HCT116 (cell line): Measurements from ENCODE around the gene WWOX. TPM values are rescaled to one million over a fixed set of nuclear protein-coding genes. Genes with fewer than 3 reads are reported as not detected.

Experiments used
- ATAC-seq: fragments of 200-7000 bp; cut with Tn5 transposase; 2 replicates; pipeline ENCODE4 v1.9.1; 2020; ENCODE audit warnings: mild to moderate bottlenecking, moderate library complexity
- BruUV-seq: library from RNA; stranded (reverse); fragments of 400-500 nt; replicated peaks from 2 replicates; lab custom pipeline; 2021; lab: Mats Ljungman, UMichigan
- CTCF ChIA-PET: fragments of 300-600 bp; sonication (Branson Sonifier 250); formaldehyde crosslinking; loops from one replicate; lab custom pipeline; 2021; ENCODE audit warnings: antibody characterized with exemption; lab: Charles Lee
- POLR2A ChIA-PET: fragments of 300-600, 350-600 bp; sonication (Branson Sonifier 250); formaldehyde crosslinking; loops from one replicate; lab custom pipeline; 2021; ENCODE audit warnings: antibody characterized with exemption; lab: Charles Lee
- RAD21 ChIA-PET, 2 experiments: fragments of 300-600 bp; sonication (Branson Sonifier 250); formaldehyde crosslinking; loops; one replicate each; lab custom pipeline; 2023; ENCODE audit warnings: low total read pairs in 2 of 2; ENCODE audit not compliant: uncharacterized antibody in 2 of 2, unreplicated experiment in 2 of 2, low non-redundant PET in 1 of 2; lab: Charles Lee
- DNase-seq: peaks from one replicate; pipeline ENCODE4 v3.0.0-alpha.2; 2010; ENCODE audit warnings: low read depth, low spot score
- H2AFZ ChIP-seq: fragments of 200-600 bp; shearing (Covaris generic), sonication (generic); 2 replicates; pipeline ENCODE4 v1.6.1; 2017; ENCODE audit warnings: low read depth, mixed run types, mixed read lengths, antibody characterized with exemption, low read length; ENCODE audit not compliant: poor library complexity, severe bottlenecking
- H3K27ac ChIP-seq: 2 replicates; pipeline ENCODE4 v1.5.1; 2012; ENCODE audit warnings: low read depth, low read length
- H3K27me3 ChIP-seq: fragments of 200-600 bp; sonication (generic); 2 replicates; pipeline ENCODE4 v1.6.1; 2016; ENCODE audit warnings: mixed run types, low read length, mixed read lengths; ENCODE audit not compliant: insufficient read depth
- H3K36me3 ChIP-seq, 2 experiments: fragments of 200-500 bp in 1 of 2; fragments of 200-600 bp in 1 of 2; sonication (Bioruptor generic) in 1 of 2; sonication (generic) in 1 of 2; 2 replicates each; pipeline versions ENCODE4 v1.5.1 to v1.6.1; 2014 to 2016; ENCODE audit warnings: low read length in 2 of 2, inconsistent platforms in 1 of 2, mixed read lengths in 1 of 2, mixed run types in 1 of 2; ENCODE audit not compliant: insufficient read depth in 2 of 2, control insufficient read depth in 1 of 2
- H3K4me1 ChIP-seq, 2 experiments: fragments of 200-600 bp in 1 of 2; sonication (generic) in 1 of 2; 2 replicates each; pipeline versions ENCODE4 v1.5.1 to v1.6.1; 2012 to 2017; ENCODE audit warnings: low read length in 2 of 2, inconsistent platforms in 1 of 2, mild to moderate bottlenecking in 1 of 2, mixed read lengths in 1 of 2, mixed run types in 1 of 2, moderate library complexity in 1 of 2; ENCODE audit not compliant: insufficient read depth in 2 of 2, control insufficient read depth in 1 of 2
- H3K4me2 ChIP-seq: fragments of 200-600 bp; sonication (generic); 2 replicates; pipeline ENCODE4 v1.6.1; 2017; ENCODE audit warnings: mixed run types, low read length, mixed read lengths
- H3K4me3 ChIP-seq, 2 experiments: fragments of 200-600 bp in 1 of 2; sonication (generic) in 1 of 2; replicated peaks in 1 of 2; 2 replicates each; pipeline ENCODE4 v1.5.1; 2011 to 2016; ENCODE audit warnings: low read length in 2 of 2, control low read depth in 1 of 2, low read depth in 1 of 2, mild to moderate bottlenecking in 1 of 2, mixed read lengths in 1 of 2, mixed run types in 1 of 2
- H3K79me2 ChIP-seq: fragments of 200-600 bp; sonication (generic); 2 replicates; pipeline ENCODE4 v1.6.1; 2017; ENCODE audit warnings: mild to moderate bottlenecking, mixed run types, low read length, moderate library complexity, mixed read lengths; ENCODE audit not compliant: insufficient read depth
- H3K9ac ChIP-seq: fragments of 200-600 bp; sonication (generic); 2 replicates; pipeline ENCODE4 v1.6.1; 2016; ENCODE audit warnings: low read length, mixed read lengths
- H3K9me2 ChIP-seq: fragments of 200-600 bp; sonication (generic), shearing (Covaris generic); 2 replicates; pipeline ENCODE4 v1.6.1; 2017; ENCODE audit warnings: mixed run types, mild to moderate bottlenecking, moderate library complexity; ENCODE audit not compliant: insufficient read depth
- H3K9me3 ChIP-seq, 2 experiments: fragments of 200-500 bp in 1 of 2; fragments of 200-600 bp in 1 of 2; sonication (Bioruptor generic) in 1 of 2; sonication (generic) in 1 of 2; 2 replicates each; pipeline ENCODE4 v1.6.1; 2014 to 2017; ENCODE audit warnings: low read length in 2 of 2, mixed read lengths in 2 of 2, inconsistent platforms in 1 of 2, low read depth in 1 of 2, mild to moderate bottlenecking in 1 of 2, mixed run types in 1 of 2, moderate library complexity in 1 of 2; ENCODE audit not compliant: control insufficient read depth in 1 of 2, insufficient read depth in 1 of 2
- H4K20me1 ChIP-seq: fragments of 200-600 bp; sonication (generic), shearing (Covaris generic); 2 replicates; pipeline ENCODE4 v1.6.1; 2017; ENCODE audit warnings: mixed run types, mild to moderate bottlenecking, moderate library complexity; ENCODE audit not compliant: insufficient read depth
- CBX3 ChIP-seq: IDR thresholded peaks from 2 replicates; pipeline ENCODE4 v1.6.1; 2012; ENCODE audit warnings: low read depth
- CEBPB ChIP-seq: IDR thresholded peaks from 2 replicates; pipeline ENCODE4 v1.6.1; 2012; ENCODE audit warnings: low read depth
- EGR1 ChIP-seq: IDR thresholded peaks from 2 replicates; pipeline ENCODE4 v1.6.1; 2012; ENCODE audit warnings: low read depth
- FOSL1 ChIP-seq: IDR thresholded peaks from 2 replicates; pipeline ENCODE4 v1.6.1; 2012; ENCODE audit warnings: low read depth
- RAD21 ChIP-seq: IDR thresholded peaks from 2 replicates; pipeline ENCODE4 v1.6.1; 2012; ENCODE audit warnings: low read depth, mild to moderate bottlenecking
- REST ChIP-seq: IDR thresholded peaks from 2 replicates; pipeline ENCODE4 v1.6.1; 2012; ENCODE audit warnings: low read depth
- SIN3A ChIP-seq: IDR thresholded peaks from 2 replicates; pipeline ENCODE4 v1.6.1; 2012; ENCODE audit warnings: low read depth
- YY1 ChIP-seq: IDR thresholded peaks from 2 replicates; pipeline ENCODE4 v1.6.1; 2011; ENCODE audit warnings: low read length, low read depth, moderate library complexity, mild to moderate bottlenecking; ENCODE audit not compliant: insufficient replicate concordance; ENCODE audit errors: extremely low read depth
- ZBTB33 ChIP-seq: IDR thresholded peaks from 2 replicates; pipeline ENCODE4 v1.6.1; 2011; ENCODE audit warnings: mild to moderate bottlenecking, low read length, moderate library complexity; ENCODE audit not compliant: insufficient replicate concordance; ENCODE audit errors: extremely low read depth
- ZFX ChIP-seq: fragments of 450-650 bp; IDR thresholded peaks from 2 replicates; pipeline ENCODE4 v1.6.1; 2017
- intact Hi-C: fragments of 100-400 bp; cut with micrococcal nuclease; formaldehyde crosslinking; loops from 2 replicates; pipeline ENCODE4 v1.10.0; 2022
- total RNA-seq: library from RNA; stranded (reverse); gene quantifications from one replicate; pipeline ENCODE4 v1.2.1, GENCODE V29; 2021; ENCODE audit not compliant: unreplicated experiment
- TF ChIP-seq, protein P1 (sequence below): IDR thresholded peaks from 2 replicates; pipeline ENCODE4 v1.6.1; 2012
- TF ChIP-seq, protein P2 (sequence below), 3 experiments: fragments of 200-600 bp in 1 of 3; sonication (generic) in 1 of 3; IDR thresholded peaks in 2 of 3; conservative IDR thresholded peaks in 1 of 3; 2 replicates each; pipeline ENCODE4 v1.5.1; 2012 to 2017; ENCODE audit warnings: low read depth in 2 of 3, low read length in 2 of 3, antibody characterized with exemption in 1 of 3, borderline replicate concordance in 1 of 3, control low read depth in 1 of 3, mild to moderate bottlenecking in 1 of 3, mixed read lengths in 1 of 3, mixed run types in 1 of 3, moderate library complexity in 1 of 3; ENCODE audit not compliant: insufficient read depth in 1 of 3
- TF ChIP-seq, protein P3 (sequence below): IDR thresholded peaks from 2 replicates; pipeline ENCODE4 v1.6.1; 2012

WWOX gene
- total RNA-seq, 1 experiment from 2014 or later = 13.7 TPM

- BruUV-seq = no TSS peak
- DNase-seq (no peak), ATAC-seq (no peak)
- Histone ChIP-seq H3K4me2 (no peak overlapping the region), H3K9me3 (no peaks in the 10 kb centered on the region), H2AFZ (no peak overlapping the region), H3K36me3 (no peaks in the 10 kb centered on the region), H3K4me1 (no peaks in the 10 kb centered on the region), H3K9ac (no peak overlapping the region), H3K27me3 (no peaks in the 10 kb centered on the region), H3K9me2 (no peaks in the 10 kb centered on the region), H4K20me1 (no peaks in the 10 kb centered on the region), H3K4me3 (no peak overlapping the region), H3K79me2 (no peaks in the 10 kb centered on the region), H3K27ac (no peak overlapping the region)
- RAD21 ChIA-PET = no interaction called here
- CTCF ChIA-PET = no interaction called here
- intact Hi-C loops = no loop called here
- TF ChIP-seq CEBPB = no peak
- TF ChIP-seq ZFX = no peak
- TF ChIP-seq EGR1 = no peak
- TF ChIP-seq, protein P1, sequence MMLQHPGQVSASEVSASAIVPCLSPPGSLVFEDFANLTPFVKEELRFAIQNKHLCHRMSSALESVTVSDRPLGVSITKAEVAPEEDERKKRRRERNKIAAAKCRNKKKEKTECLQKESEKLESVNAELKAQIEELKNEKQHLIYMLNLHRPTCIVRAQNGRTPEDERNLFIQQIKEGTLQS = no peak
- no peak for TF ChIP-seq CBX3
- no peak for TF ChIP-seq RAD21
- TF ChIP-seq, protein P2, sequence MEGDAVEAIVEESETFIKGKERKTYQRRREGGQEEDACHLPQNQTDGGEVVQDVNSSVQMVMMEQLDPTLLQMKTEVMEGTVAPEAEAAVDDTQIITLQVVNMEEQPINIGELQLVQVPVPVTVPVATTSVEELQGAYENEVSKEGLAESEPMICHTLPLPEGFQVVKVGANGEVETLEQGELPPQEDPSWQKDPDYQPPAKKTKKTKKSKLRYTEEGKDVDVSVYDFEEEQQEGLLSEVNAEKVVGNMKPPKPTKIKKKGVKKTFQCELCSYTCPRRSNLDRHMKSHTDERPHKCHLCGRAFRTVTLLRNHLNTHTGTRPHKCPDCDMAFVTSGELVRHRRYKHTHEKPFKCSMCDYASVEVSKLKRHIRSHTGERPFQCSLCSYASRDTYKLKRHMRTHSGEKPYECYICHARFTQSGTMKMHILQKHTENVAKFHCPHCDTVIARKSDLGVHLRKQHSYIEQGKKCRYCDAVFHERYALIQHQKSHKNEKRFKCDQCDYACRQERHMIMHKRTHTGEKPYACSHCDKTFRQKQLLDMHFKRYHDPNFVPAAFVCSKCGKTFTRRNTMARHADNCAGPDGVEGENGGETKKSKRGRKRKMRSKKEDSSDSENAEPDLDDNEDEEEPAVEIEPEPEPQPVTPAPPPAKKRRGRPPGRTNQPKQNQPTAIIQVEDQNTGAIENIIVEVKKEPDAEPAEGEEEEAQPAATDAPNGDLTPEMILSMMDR (IDR thresholded peaks at IDR 0.05 in 2 of 3, conservative IDR thresholded peaks at IDR 0.05 in 1 of 3; ENCODE audit: borderline replicate concordance in 1 of 3, insufficient read depth in 1 of 3, low read depth in 2 of 3, low read length in 2 of 3) = no peak
- TF ChIP-seq SIN3A = no peak
- no peak for TF ChIP-seq REST
- TF ChIP-seq YY1 = no peak
- TF ChIP-seq FOSL1 = no peak
- TF ChIP-seq, protein P3, sequence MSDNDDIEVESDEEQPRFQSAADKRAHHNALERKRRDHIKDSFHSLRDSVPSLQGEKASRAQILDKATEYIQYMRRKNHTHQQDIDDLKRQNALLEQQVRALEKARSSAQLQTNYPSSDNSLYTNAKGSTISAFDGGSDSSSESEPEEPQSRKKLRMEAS = no peak
- TF ChIP-seq ZBTB33 = no peak
- POLR2A ChIA-PET = no interaction called here
These were observed 193.5 kb downstream of the WWOX start for GRCh38 chr16:78292844-78293380.
